H1 (cell line): ENCODE results near the gene TRIM71.

Experiments used
- BCL11A ChIP-seq, 2 experiments: IDR thresholded peaks; one replicate each; pipeline ENCODE4 v1.6.1; 2011; ENCODE audit warnings: low read depth in 2 of 2, low read length in 2 of 2, mild to moderate bottlenecking in 2 of 2
- BRCA1 ChIP-seq: IDR thresholded peaks from 2 replicates; pipeline ENCODE4 v1.6.1; 2012; ENCODE audit warnings: low read depth, low read length, improper control_type of control experiment
- CEBPB ChIP-seq: IDR thresholded peaks from 2 replicates; pipeline ENCODE4 v1.6.1; 2012; ENCODE audit warnings: low read depth, low read length
- CTCF ChIP-seq, 3 experiments: IDR thresholded peaks; 1 replicate in 2 of 3; 2 replicates in 1 of 3; pipeline versions ENCODE4 v1.5.1 to v1.6.1; 2011; ENCODE audit warnings: low read length in 3 of 3, mild to moderate bottlenecking in 3 of 3, inconsistent platforms in 2 of 3, low read depth in 1 of 3, moderate library complexity in 1 of 3; ENCODE audit not compliant: insufficient read depth in 1 of 3; ENCODE audit errors: control extremely low read depth in 1 of 3
- EZH2 ChIP-seq: fragments of 200-600 bp; sonication (generic); IDR thresholded peaks from 2 replicates; pipeline ENCODE4 v1.7.1; 2012; ENCODE audit warnings: low read depth, mild to moderate bottlenecking, moderate library complexity, low read length, inconsistent platforms; ENCODE audit not compliant: severe bottlenecking
- FOSL1 ChIP-seq: IDR thresholded peaks from 2 replicates; pipeline ENCODE4 v1.6.1; 2011; ENCODE audit warnings: mild to moderate bottlenecking, low read depth, low read length, moderate library complexity; ENCODE audit not compliant: insufficient read depth
- GABPA ChIP-seq: IDR thresholded peaks from 2 replicates; pipeline ENCODE4 v1.6.1; 2011; ENCODE audit warnings: mild to moderate bottlenecking, low read length, moderate library complexity, borderline replicate concordance; ENCODE audit not compliant: insufficient read depth
- KDM1A ChIP-seq: fragments of 200-600, 300-600 bp; sonication (generic); IDR thresholded peaks from 2 replicates; pipeline ENCODE4 v1.7.1; 2016; ENCODE audit warnings: mild to moderate bottlenecking, low read length, borderline replicate concordance
- PHF8 ChIP-seq: fragments of 200-600 bp; sonication (generic); conservative IDR thresholded peaks from 2 replicates; pipeline ENCODE4 v1.7.1; 2012; ENCODE audit warnings: low read depth, mild to moderate bottlenecking, inconsistent platforms, low read length, moderate library complexity
- POLR2AphosphoS5 ChIP-seq: IDR thresholded peaks from 2 replicates; pipeline ENCODE4 v1.6.1; 2011; ENCODE audit warnings: low read depth, low read length
- TAF1 ChIP-seq: IDR thresholded peaks from 2 replicates; pipeline ENCODE4 v1.6.1; 2011; ENCODE audit warnings: mild to moderate bottlenecking, low read depth, low read length
- TBP ChIP-seq: IDR thresholded peaks from 2 replicates; pipeline ENCODE4 v1.6.1; 2011; ENCODE audit warnings: low read depth, low read length, improper control_type of control experiment

GRCh38 chr3:32856901-32857507, 39.2 kb downstream of the TRIM71 start:
- TF ChIP-seq GABPA (no peak), TBP (no peak), CTCF (IDR thresholded peaks at IDR 0.05; ENCODE audit: control extremely low read depth in 1 of 3, insufficient read depth in 1 of 3, low read depth in 1 of 3, low read length in 3 of 3) (no peak), KDM1A (no peak), PHF8 (no peak), BRCA1 (no peak), CEBPB (no peak), EZH2 (no peak), FOSL1 (no peak), BCL11A (IDR thresholded peaks at IDR 0.05; ENCODE audit: low read depth in 2 of 2, low read length in 2 of 2) (no peak), POLR2AphosphoS5 (no peak), TAF1 (no peak)
